HEK293 (cell line): Measurements from ENCODE around the gene LEFTY1.

Experiments
- CTCF ChIA-PET: fragments of 350-600 bp; formaldehyde crosslinking; extraction: SDS; loops from one replicate; lab custom pipeline; 2021; ENCODE audit warnings: antibody characterized with exemption; lab: Yijun Ruan, JAX
- POLR2A ChIA-PET: fragments of 300-600 bp; formaldehyde crosslinking; extraction: SDS; loops from one replicate; lab custom pipeline; 2020; ENCODE audit warnings: antibody characterized with exemption, inconsistent platforms; lab: Yijun Ruan, JAX
- H3K27ac ChIP-seq: fragments of 200-500 bp; sonication (Bioruptor generic); 2 replicates; pipeline ENCODE4 v1.5.1; 2014; ENCODE audit warnings: low read depth, low read length, control low read depth, inconsistent platforms; ENCODE audit errors: extremely low read depth
- H3K36me3 ChIP-seq, 2 experiments: fragments of 200-500 bp in 1 of 2; sonication (Bioruptor generic) in 1 of 2; 1 replicate in 1 of 2; 2 replicates in 1 of 2; pipeline ENCODE4 v1.5.1; 2014 to 2017; ENCODE audit warnings: inconsistent platforms in 2 of 2, low read length in 2 of 2; ENCODE audit not compliant: control insufficient read depth in 2 of 2, insufficient read depth in 1 of 2
- H3K4me1 ChIP-seq: fragments of 200-500 bp; sonication (Bioruptor generic); 2 replicates; pipeline ENCODE4 v1.5.1; 2014; ENCODE audit warnings: mild to moderate bottlenecking, low read length, inconsistent platforms; ENCODE audit not compliant: control insufficient read depth, insufficient read depth
- H3K4me3 ChIP-seq: 2 replicates; pipeline ENCODE4 v1.5.1; 2011; ENCODE audit warnings: low read depth, mild to moderate bottlenecking, control low read depth, low read length, moderate library complexity
- H3K9me3 ChIP-seq: fragments of 200-500 bp; sonication (Bioruptor generic); 2 replicates; pipeline ENCODE4 v1.5.1; 2014; ENCODE audit warnings: low read depth, low read length, inconsistent platforms; ENCODE audit not compliant: control insufficient read depth, insufficient read depth
- HOXA7 ChIP-seq: sonication (generic); formaldehyde crosslinking; IDR thresholded peaks from 2 replicates; pipeline ENCODE4 v1.8.1; 2022; ENCODE audit warnings: missing genetic modification reagents, borderline replicate concordance
- HOXC10 ChIP-seq: sonication (generic); formaldehyde crosslinking; IDR thresholded peaks from 2 replicates; pipeline ENCODE4 v1.8.1; 2023; ENCODE audit warnings: mild to moderate bottlenecking, missing genetic modification reagents
- KLF1 ChIP-seq: fragments of 450-650 bp; formaldehyde crosslinking; IDR thresholded peaks from 2 replicates; pipeline ENCODE4 v1.5.1; 2016; ENCODE audit warnings: missing biosample characterization, missing genetic modification characterization
- TCF7L2 ChIP-seq: IDR thresholded peaks from 2 replicates; pipeline ENCODE4 v1.6.1; 2011; ENCODE audit warnings: low read depth, mild to moderate bottlenecking, inconsistent platforms, low read length, moderate library complexity, borderline replicate concordance
- WT1 ChIP-seq: fragments of 450-650 bp; formaldehyde crosslinking; IDR thresholded peaks from 2 replicates; pipeline ENCODE4 v1.5.1; 2016; ENCODE audit warnings: missing biosample characterization, missing genetic modification characterization
- ZNF10 ChIP-seq: fragments of 450-650 bp; formaldehyde crosslinking; IDR thresholded peaks from 2 replicates; pipeline ENCODE4 v1.5.1; 2017; ENCODE audit warnings: missing biosample characterization, missing genetic modification characterization
- ZNF132 ChIP-seq: fragments of 450-650 bp; formaldehyde crosslinking; IDR thresholded peaks from 2 replicates; pipeline ENCODE4 v1.5.1; 2017; ENCODE audit warnings: missing biosample characterization, missing genetic modification characterization, borderline replicate concordance
- ZNF146 ChIP-seq: fragments of 450-650 bp; formaldehyde crosslinking; IDR thresholded peaks from 2 replicates; pipeline ENCODE4 v1.5.1; 2016; ENCODE audit warnings: missing biosample characterization, missing genetic modification characterization
- ZNF311 ChIP-seq: fragments of 450-650 bp; formaldehyde crosslinking; IDR thresholded peaks from 2 replicates; pipeline ENCODE4 v1.5.1; 2017; ENCODE audit warnings: missing biosample characterization, missing genetic modification characterization, borderline replicate concordance
- ZNF37A ChIP-seq: fragments of 450-650 bp; IDR thresholded peaks from 2 replicates; pipeline ENCODE4 v1.5.1; 2018; ENCODE audit warnings: missing biosample characterization, missing genetic modification characterization
- ZNF391 ChIP-seq: fragments of 450-650 bp; formaldehyde crosslinking; IDR thresholded peaks from 2 replicates; pipeline ENCODE4 v1.5.1; 2016; ENCODE audit warnings: low read depth, missing biosample characterization, missing genetic modification characterization, borderline replicate concordance
- ZNF404 ChIP-seq: fragments of 450-650 bp; formaldehyde crosslinking; IDR thresholded peaks from 2 replicates; pipeline ENCODE4 v1.5.1; 2017; ENCODE audit warnings: missing biosample characterization, missing genetic modification characterization
- ZNF510 ChIP-seq: fragments of 450-650 bp; formaldehyde crosslinking; IDR thresholded peaks from 2 replicates; pipeline ENCODE4 v1.5.1; 2018; ENCODE audit warnings: mild to moderate bottlenecking, missing genetic modification characterization, missing biosample characterization; ENCODE audit not compliant: insufficient replicate concordance
- ZNF549 ChIP-seq: fragments of 450-650 bp; IDR thresholded peaks from 2 replicates; pipeline ENCODE4 v1.5.1; 2018; ENCODE audit warnings: missing biosample characterization, missing genetic modification characterization, mild to moderate bottlenecking, inconsistent platforms, moderate library complexity
- ZNF610 ChIP-seq: fragments of 450-650 bp; formaldehyde crosslinking; IDR thresholded peaks from 2 replicates; pipeline ENCODE4 v1.5.1; 2016; ENCODE audit warnings: missing biosample characterization, missing genetic modification characterization, borderline replicate concordance
- ZNF626 ChIP-seq: fragments of 450-650 bp; sonication (Bioruptor Pico); formaldehyde crosslinking; IDR thresholded peaks from 2 replicates; pipeline ENCODE4 v1.5.1; 2018; ENCODE audit warnings: missing biosample characterization, missing genetic modification characterization, inconsistent platforms
- ZNF777 ChIP-seq: fragments of 450-650 bp; formaldehyde crosslinking; IDR thresholded peaks from 2 replicates; pipeline ENCODE4 v1.5.1; 2017; ENCODE audit warnings: missing biosample characterization, missing genetic modification characterization, borderline replicate concordance
- ZNF792 ChIP-seq: fragments of 450-650 bp; formaldehyde crosslinking; IDR thresholded peaks from 2 replicates; pipeline ENCODE4 v1.5.1; 2016; ENCODE audit warnings: missing biosample characterization, missing genetic modification characterization
- ZNF830 ChIP-seq: fragments of 450-650 bp; IDR thresholded peaks from 2 replicates; pipeline ENCODE4 v1.5.0; 2018; ENCODE audit warnings: missing biosample characterization, missing genetic modification characterization, low read depth, mild to moderate bottlenecking, moderate library complexity
- ZSCAN23 ChIP-seq: fragments of 450-650 bp; formaldehyde crosslinking; IDR thresholded peaks from 2 replicates; pipeline ENCODE4 v1.5.1; 2016; ENCODE audit warnings: missing biosample characterization, missing genetic modification characterization
- TF ChIP-seq, protein P1 (sequence below): fragments of 450-650 bp; formaldehyde crosslinking; IDR thresholded peaks from 2 replicates; pipeline ENCODE4 v1.5.1; 2017; ENCODE audit warnings: missing biosample characterization, missing genetic modification characterization
- TF ChIP-seq, protein P2 (sequence below): fragments of 450-650 bp; formaldehyde crosslinking; IDR thresholded peaks from 2 replicates; pipeline ENCODE4 v1.5.1; 2016; ENCODE audit warnings: missing biosample characterization, missing genetic modification characterization
- TF ChIP-seq, protein P3 (sequence below): fragments of 450-650 bp; formaldehyde crosslinking; IDR thresholded peaks from 2 replicates; pipeline ENCODE4 v1.5.1; 2016; ENCODE audit warnings: missing biosample characterization, missing genetic modification characterization
- TF ChIP-seq, protein P4 (sequence below): fragments of 450-650 bp; formaldehyde crosslinking; IDR thresholded peaks from 2 replicates; pipeline ENCODE4 v1.5.1; 2016; ENCODE audit warnings: missing biosample characterization, missing genetic modification characterization
- TF ChIP-seq, protein P5 (sequence below): fragments of 450-650 bp; formaldehyde crosslinking; IDR thresholded peaks from 2 replicates; pipeline ENCODE4 v1.5.1; 2017; ENCODE audit warnings: missing biosample characterization, missing genetic modification characterization
- TF ChIP-seq, protein P6 (sequence below): sonication (generic); formaldehyde crosslinking; IDR thresholded peaks from 2 replicates; pipeline ENCODE4 v1.8.1; 2022; ENCODE audit warnings: mild to moderate bottlenecking, moderate library complexity, missing genetic modification reagents

The LEFTY1 gene, protein sequence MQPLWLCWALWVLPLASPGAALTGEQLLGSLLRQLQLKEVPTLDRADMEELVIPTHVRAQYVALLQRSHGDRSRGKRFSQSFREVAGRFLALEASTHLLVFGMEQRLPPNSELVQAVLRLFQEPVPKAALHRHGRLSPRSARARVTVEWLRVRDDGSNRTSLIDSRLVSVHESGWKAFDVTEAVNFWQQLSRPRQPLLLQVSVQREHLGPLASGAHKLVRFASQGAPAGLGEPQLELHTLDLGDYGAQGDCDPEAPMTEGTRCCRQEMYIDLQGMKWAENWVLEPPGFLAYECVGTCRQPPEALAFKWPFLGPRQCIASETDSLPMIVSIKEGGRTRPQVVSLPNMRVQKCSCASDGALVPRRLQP

DNA sequence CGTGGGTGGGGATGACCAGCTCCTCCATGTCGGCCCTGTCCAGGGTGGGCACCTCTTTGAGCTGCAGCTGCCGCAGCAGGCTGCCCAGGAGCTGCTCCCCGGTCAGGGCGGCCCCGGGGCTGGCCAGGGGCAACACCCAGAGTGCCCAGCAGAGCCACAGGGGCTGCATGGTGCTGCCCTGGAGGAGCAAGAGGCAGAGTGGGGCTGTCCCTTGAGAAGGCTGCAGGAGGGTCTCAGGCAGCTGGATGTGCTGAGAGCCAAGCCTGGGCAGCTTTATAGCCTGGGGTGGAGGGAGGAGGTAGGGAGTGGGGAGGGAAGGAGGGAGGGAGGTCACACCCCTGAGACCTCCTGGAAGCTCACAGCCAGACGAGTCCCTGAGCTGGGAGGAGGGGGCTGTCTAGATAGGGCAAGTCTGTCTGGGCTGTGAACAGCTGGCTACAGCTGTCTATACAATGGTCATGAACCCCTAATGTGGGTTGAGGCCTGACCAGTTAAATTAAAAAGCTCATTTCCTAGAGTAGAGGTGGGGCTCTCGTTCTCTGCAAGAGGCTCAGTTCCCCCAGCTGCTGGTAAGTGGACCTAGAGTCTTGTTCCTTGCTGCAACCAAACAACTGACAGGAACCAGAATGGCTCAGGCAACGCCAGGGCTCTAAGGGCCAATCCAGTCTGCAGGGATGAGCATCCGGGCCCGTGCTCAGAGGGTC, at the start of gene LEFTY1:
LEFTY1 (minus strand) TSS at position 249 of the 704 bp plus-strand sequence; CDS start at position 169, 80 bp downstream.
- no peak within 1 kb of the TSS for H3K27ac ChIP-seq
- H3K9me3 ChIP-seq: no peaks in the 10 kb centered on the region
- H3K4me3 ChIP-seq: no peak within 1 kb of the TSS
- CTCF ChIA-PET: interaction anchor here (0.7 to 1.8 kb wide), 5 partner anchors 11 to 414 kb away, joined by 3 to 12 read pairs (median 5); no protein-coding TSS in a partner anchor
- POLR2A ChIA-PET: interaction anchor here (0.5 to 0.8 kb wide), 2 partner anchors 35 to 282 kb away, joined by 6 to 10 read pairs; partner anchors contain the start of gene PYCR2
- H3K4me1 ChIP-seq: no peaks in the 10 kb centered on the region
- H3K36me3 ChIP-seq: no peaks in the 10 kb centered on the region
- TF ChIP-seq TCF7L2: no peak
- no peak for TF ChIP-seq ZNF37A (tag by site-specific recombination)
- no peak for TF ChIP-seq ZNF510 (tag by site-specific recombination)
- peak; percentile 60 for TF ChIP-seq KLF1
- TF ChIP-seq, protein P1, sequence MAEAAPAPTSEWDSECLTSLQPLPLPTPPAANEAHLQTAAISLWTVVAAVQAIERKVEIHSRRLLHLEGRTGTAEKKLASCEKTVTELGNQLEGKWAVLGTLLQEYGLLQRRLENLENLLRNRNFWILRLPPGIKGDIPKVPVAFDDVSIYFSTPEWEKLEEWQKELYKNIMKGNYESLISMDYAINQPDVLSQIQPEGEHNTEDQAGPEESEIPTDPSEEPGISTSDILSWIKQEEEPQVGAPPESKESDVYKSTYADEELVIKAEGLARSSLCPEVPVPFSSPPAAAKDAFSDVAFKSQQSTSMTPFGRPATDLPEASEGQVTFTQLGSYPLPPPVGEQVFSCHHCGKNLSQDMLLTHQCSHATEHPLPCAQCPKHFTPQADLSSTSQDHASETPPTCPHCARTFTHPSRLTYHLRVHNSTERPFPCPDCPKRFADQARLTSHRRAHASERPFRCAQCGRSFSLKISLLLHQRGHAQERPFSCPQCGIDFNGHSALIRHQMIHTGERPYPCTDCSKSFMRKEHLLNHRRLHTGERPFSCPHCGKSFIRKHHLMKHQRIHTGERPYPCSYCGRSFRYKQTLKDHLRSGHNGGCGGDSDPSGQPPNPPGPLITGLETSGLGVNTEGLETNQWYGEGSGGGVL: peak; percentile 89
- TF ChIP-seq ZNF792 (tag by site-specific recombination): no peak
- no peak for TF ChIP-seq ZNF391 (tag by site-specific recombination)
- no peak for TF ChIP-seq ZSCAN23 (tag by site-specific recombination)
- no peak for TF ChIP-seq ZNF626 (tag by site-specific recombination)
- TF ChIP-seq ZNF830 (tag by site-specific recombination): no peak
- peak; percentile 48; the same call in 1 of the 2 replicates for TF ChIP-seq WT1 (tag by site-specific recombination)
- TF ChIP-seq, protein P2, sequence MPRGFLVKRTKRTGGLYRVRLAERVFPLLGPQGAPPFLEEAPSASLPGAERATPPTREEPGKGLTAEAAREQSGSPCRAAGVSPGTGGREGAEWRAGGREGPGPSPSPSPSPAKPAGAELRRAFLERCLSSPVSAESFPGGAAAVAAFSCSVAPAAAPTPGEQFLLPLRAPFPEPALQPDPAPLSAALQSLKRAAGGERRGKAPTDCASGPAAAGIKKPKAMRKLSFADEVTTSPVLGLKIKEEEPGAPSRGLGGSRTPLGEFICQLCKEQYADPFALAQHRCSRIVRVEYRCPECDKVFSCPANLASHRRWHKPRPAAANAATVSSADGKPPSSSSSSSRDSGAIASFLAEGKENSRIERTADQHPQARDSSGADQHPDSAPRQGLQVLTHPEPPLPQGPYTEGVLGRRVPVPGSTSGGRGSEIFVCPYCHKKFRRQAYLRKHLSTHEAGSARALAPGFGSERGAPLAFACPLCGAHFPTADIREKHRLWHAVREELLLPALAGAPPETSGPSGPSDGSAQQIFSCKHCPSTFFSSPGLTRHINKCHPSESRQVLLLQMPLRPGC: no peak
- TF ChIP-seq, protein P3, sequence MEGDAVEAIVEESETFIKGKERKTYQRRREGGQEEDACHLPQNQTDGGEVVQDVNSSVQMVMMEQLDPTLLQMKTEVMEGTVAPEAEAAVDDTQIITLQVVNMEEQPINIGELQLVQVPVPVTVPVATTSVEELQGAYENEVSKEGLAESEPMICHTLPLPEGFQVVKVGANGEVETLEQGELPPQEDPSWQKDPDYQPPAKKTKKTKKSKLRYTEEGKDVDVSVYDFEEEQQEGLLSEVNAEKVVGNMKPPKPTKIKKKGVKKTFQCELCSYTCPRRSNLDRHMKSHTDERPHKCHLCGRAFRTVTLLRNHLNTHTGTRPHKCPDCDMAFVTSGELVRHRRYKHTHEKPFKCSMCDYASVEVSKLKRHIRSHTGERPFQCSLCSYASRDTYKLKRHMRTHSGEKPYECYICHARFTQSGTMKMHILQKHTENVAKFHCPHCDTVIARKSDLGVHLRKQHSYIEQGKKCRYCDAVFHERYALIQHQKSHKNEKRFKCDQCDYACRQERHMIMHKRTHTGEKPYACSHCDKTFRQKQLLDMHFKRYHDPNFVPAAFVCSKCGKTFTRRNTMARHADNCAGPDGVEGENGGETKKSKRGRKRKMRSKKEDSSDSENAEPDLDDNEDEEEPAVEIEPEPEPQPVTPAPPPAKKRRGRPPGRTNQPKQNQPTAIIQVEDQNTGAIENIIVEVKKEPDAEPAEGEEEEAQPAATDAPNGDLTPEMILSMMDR (tag by site-specific recombination): no peak
- no peak for TF ChIP-seq ZNF132 (tag by site-specific recombination)
- TF ChIP-seq ZNF311 (tag by site-specific recombination): no peak
- TF ChIP-seq, protein P4, sequence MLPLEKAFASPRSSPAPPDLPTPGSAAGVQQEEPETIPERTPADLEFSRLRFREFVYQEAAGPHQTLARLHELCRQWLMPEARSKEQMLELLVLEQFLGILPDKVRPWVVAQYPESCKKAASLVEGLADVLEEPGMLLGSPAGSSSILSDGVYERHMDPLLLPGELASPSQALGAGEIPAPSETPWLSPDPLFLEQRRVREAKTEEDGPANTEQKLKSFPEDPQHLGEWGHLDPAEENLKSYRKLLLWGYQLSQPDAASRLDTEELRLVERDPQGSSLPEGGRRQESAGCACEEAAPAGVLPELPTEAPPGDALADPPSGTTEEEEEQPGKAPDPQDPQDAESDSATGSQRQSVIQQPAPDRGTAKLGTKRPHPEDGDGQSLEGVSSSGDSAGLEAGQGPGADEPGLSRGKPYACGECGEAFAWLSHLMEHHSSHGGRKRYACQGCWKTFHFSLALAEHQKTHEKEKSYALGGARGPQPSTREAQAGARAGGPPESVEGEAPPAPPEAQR (tag by site-specific recombination): no peak
- no peak for TF ChIP-seq ZNF777 (tag by site-specific recombination)
- no peak for TF ChIP-seq ZNF404 (tag by site-specific recombination)
- TF ChIP-seq, protein P5, sequence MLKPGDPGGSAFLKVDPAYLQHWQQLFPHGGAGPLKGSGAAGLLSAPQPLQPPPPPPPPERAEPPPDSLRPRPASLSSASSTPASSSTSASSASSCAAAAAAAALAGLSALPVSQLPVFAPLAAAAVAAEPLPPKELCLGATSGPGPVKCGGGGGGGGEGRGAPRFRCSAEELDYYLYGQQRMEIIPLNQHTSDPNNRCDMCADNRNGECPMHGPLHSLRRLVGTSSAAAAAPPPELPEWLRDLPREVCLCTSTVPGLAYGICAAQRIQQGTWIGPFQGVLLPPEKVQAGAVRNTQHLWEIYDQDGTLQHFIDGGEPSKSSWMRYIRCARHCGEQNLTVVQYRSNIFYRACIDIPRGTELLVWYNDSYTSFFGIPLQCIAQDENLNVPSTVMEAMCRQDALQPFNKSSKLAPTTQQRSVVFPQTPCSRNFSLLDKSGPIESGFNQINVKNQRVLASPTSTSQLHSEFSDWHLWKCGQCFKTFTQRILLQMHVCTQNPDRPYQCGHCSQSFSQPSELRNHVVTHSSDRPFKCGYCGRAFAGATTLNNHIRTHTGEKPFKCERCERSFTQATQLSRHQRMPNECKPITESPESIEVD (tag by site-specific recombination): no peak
- TF ChIP-seq, protein P6, sequence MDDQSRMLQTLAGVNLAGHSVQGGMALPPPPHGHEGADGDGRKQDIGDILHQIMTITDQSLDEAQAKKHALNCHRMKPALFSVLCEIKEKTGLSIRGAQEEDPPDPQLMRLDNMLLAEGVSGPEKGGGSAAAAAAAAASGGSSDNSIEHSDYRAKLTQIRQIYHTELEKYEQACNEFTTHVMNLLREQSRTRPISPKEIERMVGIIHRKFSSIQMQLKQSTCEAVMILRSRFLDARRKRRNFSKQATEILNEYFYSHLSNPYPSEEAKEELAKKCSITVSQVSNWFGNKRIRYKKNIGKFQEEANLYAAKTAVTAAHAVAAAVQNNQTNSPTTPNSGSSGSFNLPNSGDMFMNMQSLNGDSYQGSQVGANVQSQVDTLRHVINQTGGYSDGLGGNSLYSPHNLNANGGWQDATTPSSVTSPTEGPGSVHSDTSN: no peak
- no peak for TF ChIP-seq HOXA7 (CRISPR knock-in tag)
- TF ChIP-seq ZNF549 (tag by site-specific recombination): no peak
- no peak for TF ChIP-seq ZNF10 (tag by site-specific recombination)
- no peak for TF ChIP-seq HOXC10 (CRISPR knock-in tag)
- no peak for TF ChIP-seq ZNF610 (tag by site-specific recombination)
- no peak for TF ChIP-seq ZNF146 (tag by site-specific recombination)
